T-helper 2 cell treated with Interferon-gamma antibody and Interleukin-4, amounts not matched to agents 5 μg/mL and 100 μg/mL, for 36 hours (primary cell): ENCODE data around the gene LYPD8.

Experiments
- DNase-seq: peaks from one replicate; pipeline ENCODE4 v3.0.0; 2021; ENCODE audit warnings: low spot score
- H3K27ac Mint-ChIP-seq: one replicate; pipeline ENCODE4 v1.8.0; 2021; ENCODE audit warnings: mild to moderate bottlenecking, mixed read lengths
- H3K27me3 Mint-ChIP-seq: one replicate; pipeline ENCODE4 v1.8.0; 2021; ENCODE audit warnings: low read depth, mixed read lengths
- H3K36me3 Mint-ChIP-seq: one replicate; pipeline ENCODE4 v1.8.0; 2021; ENCODE audit warnings: low read depth, mixed read lengths
- H3K4me1 Mint-ChIP-seq: one replicate; pipeline ENCODE4 v1.8.0; 2021; ENCODE audit warnings: low read depth, mixed read lengths
- H3K4me3 Mint-ChIP-seq: one replicate; pipeline ENCODE4 v1.8.0; 2022; ENCODE audit warnings: mild to moderate bottlenecking, moderate library complexity, mixed read lengths
- H3K9me3 Mint-ChIP-seq: one replicate; pipeline ENCODE4 v1.8.0; 2021; ENCODE audit warnings: mixed read lengths

Gene LYPD8

DNA sequence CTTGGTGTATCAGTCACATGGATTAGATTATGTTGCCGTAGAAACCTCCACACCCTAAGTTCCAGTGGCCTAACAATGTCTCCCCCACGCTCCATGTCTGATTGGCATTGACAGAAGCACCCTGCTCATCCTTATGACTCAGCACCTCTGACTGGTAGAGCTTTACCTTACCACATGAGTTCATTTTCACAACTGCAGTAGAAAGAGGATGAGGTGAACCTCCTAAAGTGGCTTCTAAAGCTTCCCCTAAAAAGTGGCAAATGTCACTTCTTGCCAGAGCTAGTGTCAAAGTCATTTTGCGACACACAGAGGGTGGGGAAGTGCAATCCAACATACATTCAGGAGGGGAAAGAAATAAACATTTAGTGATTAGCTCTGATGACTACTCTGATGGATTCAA, 30.6 kb upstream of the LYPD8 start:
- peaks cover 5% of the 10 kb centered on the region for H3K9me3 Mint-ChIP-seq

GRCh38 chr1:248783367-248783766, 27.8 kb upstream of the LYPD8 start:
- Mint-ChIP-seq H3K4me1 (no peaks in the 10 kb centered on the region), H3K4me3 (no peak overlapping the region), H3K9me3 (peaks cover 5% of the 10 kb centered on the region), H3K27me3 (no peaks in the 10 kb centered on the region), H3K27ac (no peak overlapping the region), H3K36me3 (no peaks in the 10 kb centered on the region)
- no peak for DNase-seq

More for the DNA sequence above, 30.6 kb upstream of the LYPD8 start:
- Mint-ChIP-seq H3K36me3 (no peaks in the 10 kb centered on the region), H3K27ac (no peak overlapping the region), H3K27me3 (no peaks in the 10 kb centered on the region), H3K4me1 (no peaks in the 10 kb centered on the region), H3K4me3 (no peak overlapping the region)
- no peak for DNase-seq

DNA sequence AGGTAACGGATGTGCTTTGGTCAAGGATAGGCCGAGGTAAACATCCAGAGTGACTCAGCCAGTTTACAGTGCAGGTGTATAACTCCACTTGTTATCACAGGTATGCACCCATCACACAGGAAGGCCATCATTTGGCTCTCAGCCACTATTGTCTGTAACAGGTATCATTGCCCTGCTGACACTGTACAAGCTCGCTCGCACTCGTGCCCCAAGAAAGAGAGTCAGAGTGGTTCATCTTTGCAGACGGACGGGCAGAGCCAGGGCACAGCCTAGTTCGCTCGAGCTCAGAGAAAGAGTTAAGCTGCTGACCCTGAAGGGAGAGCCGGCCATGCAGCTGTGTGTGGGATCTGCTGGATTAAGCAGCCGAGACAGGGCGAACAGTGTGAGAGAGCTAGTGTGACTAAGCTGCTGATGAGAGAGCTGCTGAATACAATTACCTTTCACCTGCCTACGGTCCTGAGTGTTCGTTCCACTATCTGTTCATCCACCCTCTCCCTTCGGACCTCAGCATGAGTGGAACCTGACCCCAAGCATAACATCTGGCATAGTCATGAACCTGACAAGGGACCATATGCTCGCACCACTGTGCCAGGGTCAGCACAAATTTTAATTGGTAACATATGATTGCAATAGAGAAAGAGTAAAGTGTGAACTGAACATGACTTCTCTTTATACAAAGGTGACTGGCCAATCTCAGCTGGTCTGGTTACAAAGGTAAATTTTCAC, 27.0 kb upstream of the LYPD8 start:
- Mint-ChIP-seq H3K27ac (no peak overlapping the region), H3K4me3 (no peak overlapping the region), H3K36me3 (no peaks in the 10 kb centered on the region), H3K27me3 (no peaks in the 10 kb centered on the region), H3K4me1 (no peaks in the 10 kb centered on the region), H3K9me3 (peaks cover 5% of the 10 kb centered on the region)
- no peak for DNase-seq

- Mint-ChIP-seq H3K9me3 (peaks cover 5% of the 10 kb centered on the region), H3K27ac (no peak overlapping the region), H3K4me1 (no peaks in the 10 kb centered on the region), H3K4me3 (no peak overlapping the region), H3K36me3 (no peaks in the 10 kb centered on the region), H3K27me3 (no peaks in the 10 kb centered on the region)
- no peak for DNase-seq
Observed at GRCh38 chr1:248779350-248779749, 23.8 kb upstream of the LYPD8 start.

DNA sequence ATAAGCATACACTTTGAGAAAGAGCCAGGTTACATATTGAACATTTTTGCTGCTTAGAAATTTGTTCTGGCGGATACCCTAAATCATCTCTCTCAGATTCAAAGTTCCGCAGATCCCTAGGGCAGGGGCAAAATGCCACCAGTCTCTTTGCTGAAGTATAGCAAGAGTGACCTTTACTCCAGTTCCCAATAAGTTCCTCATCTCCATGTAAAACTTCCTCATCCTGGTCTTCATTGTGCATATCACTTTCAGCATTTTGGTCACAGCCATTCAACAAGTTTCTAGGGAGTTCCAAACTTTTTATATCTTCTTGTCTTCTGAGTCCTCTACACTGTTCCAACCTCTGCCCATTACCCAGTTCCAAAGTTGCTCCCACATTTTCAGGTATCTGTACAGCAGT, 23.3 kb upstream of the LYPD8 start:
- Mint-ChIP-seq H3K4me1 (no peaks in the 10 kb centered on the region), H3K9me3 (peaks cover 5% of the 10 kb centered on the region), H3K27me3 (no peaks in the 10 kb centered on the region), H3K27ac (no peak overlapping the region), H3K36me3 (no peaks in the 10 kb centered on the region), H3K4me3 (no peak overlapping the region)
- no peak for DNase-seq

- Mint-ChIP-seq H3K36me3 (no peaks in the 10 kb centered on the region), H3K27me3 (no peaks in the 10 kb centered on the region), H3K4me1 (no peaks in the 10 kb centered on the region), H3K27ac (no peak overlapping the region), H3K4me3 (no peak overlapping the region), H3K9me3 (peaks cover 5% of the 10 kb centered on the region)
- no peak for DNase-seq
Observed at GRCh38 chr1:248776991-248777390, 21.4 kb upstream of the LYPD8 start.

- no peak overlapping the region for H3K4me3 Mint-ChIP-seq
- H3K36me3 Mint-ChIP-seq = no peaks in the 10 kb centered on the region
- H3K4me1 Mint-ChIP-seq = no peaks in the 10 kb centered on the region
- H3K27me3 Mint-ChIP-seq = no peaks in the 10 kb centered on the region
- no peak overlapping the region for H3K27ac Mint-ChIP-seq
- H3K9me3 Mint-ChIP-seq = no peaks in the 10 kb centered on the region
- DNase-seq = no peak
Observed at GRCh38 chr1:248775441-248775840, 19.9 kb upstream of the LYPD8 start.

DNA sequence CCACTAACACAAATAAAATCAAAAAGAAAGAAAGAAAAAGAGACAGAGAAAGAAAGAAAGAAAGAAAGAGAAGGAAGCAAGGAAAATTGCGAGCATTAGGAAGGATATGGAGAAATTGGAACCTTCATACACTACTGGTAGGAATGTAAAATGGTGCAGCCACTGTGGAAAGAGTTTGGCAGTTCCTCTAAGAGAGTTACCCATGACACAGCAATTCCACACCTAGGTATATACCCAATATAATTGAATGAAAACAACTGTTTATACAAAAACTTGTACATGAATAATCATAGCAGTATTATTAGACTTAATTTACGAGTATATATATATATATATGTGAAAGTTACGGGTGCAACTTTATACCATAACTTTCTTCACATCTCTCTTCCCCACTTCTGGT, 4.1 kb upstream of the LYPD8 start:
- Mint-ChIP-seq H3K4me1 (no peaks in the 10 kb centered on the region), H3K4me3 (no peak overlapping the region), H3K36me3 (no peaks in the 10 kb centered on the region), H3K27me3 (no peaks in the 10 kb centered on the region), H3K9me3 (no peaks in the 10 kb centered on the region), H3K27ac (no peak overlapping the region)
- DNase-seq = no peak

GRCh38 chr1:248758352-248758751, 2.8 kb upstream of the LYPD8 start:
- H3K27me3 Mint-ChIP-seq = no peaks in the 10 kb centered on the region
- no peak for DNase-seq
- H3K36me3 Mint-ChIP-seq = no peaks in the 10 kb centered on the region

DNA sequence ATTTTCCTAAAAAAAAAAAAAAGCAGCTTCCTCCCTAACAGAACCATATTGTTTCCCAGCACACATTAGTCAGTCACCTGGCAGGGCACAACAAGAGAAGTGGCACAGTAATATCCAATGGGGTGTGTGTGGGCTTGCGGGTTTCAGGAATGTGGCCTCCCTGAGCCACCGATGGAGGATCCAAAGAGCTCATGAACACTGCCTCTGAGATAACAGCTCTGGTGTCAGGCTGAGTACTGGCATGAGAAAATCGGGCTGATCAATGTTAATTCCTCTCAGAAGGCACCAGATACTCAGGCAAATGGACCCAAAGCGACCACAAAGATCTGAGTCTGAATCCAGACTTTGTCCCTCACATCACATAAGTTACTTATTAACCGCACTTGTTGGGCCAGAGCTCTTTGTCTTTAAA, 2.2 kb upstream of the LYPD8 start:
- H3K27ac Mint-ChIP-seq = no peak overlapping the region
- no peaks in the 10 kb centered on the region for H3K27me3 Mint-ChIP-seq
- H3K4me3 Mint-ChIP-seq = no peak overlapping the region
- H3K4me1 Mint-ChIP-seq = no peaks in the 10 kb centered on the region
- DNase-seq = no peak
- H3K36me3 Mint-ChIP-seq = no peaks in the 10 kb centered on the region
- H3K9me3 Mint-ChIP-seq = no peaks in the 10 kb centered on the region

More at GRCh38 chr1:248758352-248758751, 2.8 kb upstream of the LYPD8 start:
- Mint-ChIP-seq H3K4me3 (no peak overlapping the region), H3K27ac (no peak overlapping the region), H3K4me1 (no peaks in the 10 kb centered on the region), H3K9me3 (no peaks in the 10 kb centered on the region)

- H3K27me3 Mint-ChIP-seq = no peaks in the 10 kb centered on the region
- DNase-seq = no peak
- H3K4me1 Mint-ChIP-seq = no peaks in the 10 kb centered on the region
- no peak overlapping the region for H3K4me3 Mint-ChIP-seq
- H3K27ac Mint-ChIP-seq = no peak overlapping the region
- no peaks in the 10 kb centered on the region for H3K36me3 Mint-ChIP-seq
- H3K9me3 Mint-ChIP-seq = no peaks in the 10 kb centered on the region
Observed at GRCh38 chr1:248756636-248757035, 1.1 kb upstream of the LYPD8 start.

DNA sequence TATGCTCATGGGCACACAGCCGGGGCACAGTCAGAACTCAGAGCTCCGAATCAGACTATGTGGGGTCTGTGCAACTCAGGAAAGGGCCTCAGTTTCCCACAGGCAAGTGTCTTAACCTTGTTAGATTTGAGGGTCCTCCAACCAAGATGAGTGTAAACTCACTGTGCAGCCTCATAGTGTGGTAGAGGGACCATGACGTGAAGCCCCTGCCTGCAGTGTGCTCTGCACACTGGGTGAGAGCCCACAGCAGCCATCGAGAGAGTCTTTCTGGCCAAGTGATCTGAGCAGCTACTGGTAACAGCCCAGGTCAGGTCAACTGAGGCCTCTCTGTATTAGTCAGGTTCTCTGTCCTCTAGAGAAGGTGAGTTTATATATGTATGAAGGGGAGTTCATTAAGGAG, 592 bp upstream of the LYPD8 start:
- H3K27ac Mint-ChIP-seq = no peak overlapping the region
- H3K27me3 Mint-ChIP-seq = no peaks in the 10 kb centered on the region
- no peak overlapping the region for H3K4me3 Mint-ChIP-seq
- no peaks in the 10 kb centered on the region for H3K36me3 Mint-ChIP-seq
- DNase-seq = no peak
- H3K9me3 Mint-ChIP-seq = no peaks in the 10 kb centered on the region
- peaks cover 2% of the 10 kb centered on the region for H3K4me1 Mint-ChIP-seq

GRCh38 chr1:248753708-248754280, 1.8 kb downstream of the LYPD8 start:
- DNase-seq = no peak
- Mint-ChIP-seq H3K27me3 (no peaks in the 10 kb centered on the region), H3K4me3 (no peak overlapping the region), H3K27ac (no peak overlapping the region), H3K36me3 (no peaks in the 10 kb centered on the region), H3K9me3 (no peaks in the 10 kb centered on the region), H3K4me1 (peaks cover 2% of the 10 kb centered on the region)

DNA sequence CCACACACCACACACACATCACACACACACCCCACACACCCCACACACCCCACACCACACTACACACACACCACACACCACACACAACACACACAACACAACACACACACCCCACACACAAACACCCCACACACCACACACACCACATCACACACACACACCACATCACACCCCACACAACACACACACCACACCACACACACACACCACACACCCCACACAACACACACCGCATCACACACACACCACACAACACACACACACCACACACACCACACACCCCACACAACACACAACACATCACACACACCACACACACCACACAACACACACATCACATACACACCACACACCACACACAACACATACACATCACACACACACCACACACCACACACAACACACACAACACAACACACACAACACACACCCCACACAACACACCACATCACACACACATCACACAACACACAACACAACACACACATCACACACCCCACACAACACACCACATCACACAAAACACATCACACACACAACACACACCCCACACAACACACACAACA, 2.4 kb downstream of the LYPD8 start:
- H3K4me1 Mint-ChIP-seq = peaks cover 2% of the 10 kb centered on the region
- H3K4me3 Mint-ChIP-seq = no peak overlapping the region
- no peak for DNase-seq
- no peak overlapping the region for H3K27ac Mint-ChIP-seq
- no peaks in the 10 kb centered on the region for H3K9me3 Mint-ChIP-seq
- H3K27me3 Mint-ChIP-seq = no peaks in the 10 kb centered on the region
- no peaks in the 10 kb centered on the region for H3K36me3 Mint-ChIP-seq
